ENCODE results near the gene RNLS. TPM values are rescaled to one million over a fixed set of nuclear protein-coding genes. Genes with fewer than 3 reads are reported as not detected.

RNLS gene
- total RNA-seq, 2 donors from 2014 or later = 6.2 to 9.4 TPM

- no peaks in the 10 kb centered on the region for H3K9me3 ChIP-seq
- DNase-seq (ENCODE audit: low spot score) (no peak), ATAC-seq (ENCODE audit: insufficient number of reproducible peaks, low FRiP score, low read depth) (peak; percentile 63)
- H3K27me3 ChIP-seq (replicated peaks; ENCODE audit: insufficient read depth) = no peaks in the 10 kb centered on the region
- H3K4me1 ChIP-seq (ENCODE audit: control insufficient read depth in 1 of 2, low read depth in 2 of 2) = peaks cover 22 to 50% of the 10 kb centered on the region in 2 donors
- peak overlapping the region; percentile 51 for H3K4me3 ChIP-seq
- TF ChIP-seq, protein P1, sequence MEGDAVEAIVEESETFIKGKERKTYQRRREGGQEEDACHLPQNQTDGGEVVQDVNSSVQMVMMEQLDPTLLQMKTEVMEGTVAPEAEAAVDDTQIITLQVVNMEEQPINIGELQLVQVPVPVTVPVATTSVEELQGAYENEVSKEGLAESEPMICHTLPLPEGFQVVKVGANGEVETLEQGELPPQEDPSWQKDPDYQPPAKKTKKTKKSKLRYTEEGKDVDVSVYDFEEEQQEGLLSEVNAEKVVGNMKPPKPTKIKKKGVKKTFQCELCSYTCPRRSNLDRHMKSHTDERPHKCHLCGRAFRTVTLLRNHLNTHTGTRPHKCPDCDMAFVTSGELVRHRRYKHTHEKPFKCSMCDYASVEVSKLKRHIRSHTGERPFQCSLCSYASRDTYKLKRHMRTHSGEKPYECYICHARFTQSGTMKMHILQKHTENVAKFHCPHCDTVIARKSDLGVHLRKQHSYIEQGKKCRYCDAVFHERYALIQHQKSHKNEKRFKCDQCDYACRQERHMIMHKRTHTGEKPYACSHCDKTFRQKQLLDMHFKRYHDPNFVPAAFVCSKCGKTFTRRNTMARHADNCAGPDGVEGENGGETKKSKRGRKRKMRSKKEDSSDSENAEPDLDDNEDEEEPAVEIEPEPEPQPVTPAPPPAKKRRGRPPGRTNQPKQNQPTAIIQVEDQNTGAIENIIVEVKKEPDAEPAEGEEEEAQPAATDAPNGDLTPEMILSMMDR (IDR thresholded peaks at IDR 0.05) = no peak
- H3K36me3 ChIP-seq = no peaks in the 10 kb centered on the region
- H3K27ac ChIP-seq = peak overlapping the region in 1 of 2 donors; percentile 45
These were observed 337.1 kb downstream of the RNLS start for GRCh38 chr10:88245974-88246511.

DNA sequence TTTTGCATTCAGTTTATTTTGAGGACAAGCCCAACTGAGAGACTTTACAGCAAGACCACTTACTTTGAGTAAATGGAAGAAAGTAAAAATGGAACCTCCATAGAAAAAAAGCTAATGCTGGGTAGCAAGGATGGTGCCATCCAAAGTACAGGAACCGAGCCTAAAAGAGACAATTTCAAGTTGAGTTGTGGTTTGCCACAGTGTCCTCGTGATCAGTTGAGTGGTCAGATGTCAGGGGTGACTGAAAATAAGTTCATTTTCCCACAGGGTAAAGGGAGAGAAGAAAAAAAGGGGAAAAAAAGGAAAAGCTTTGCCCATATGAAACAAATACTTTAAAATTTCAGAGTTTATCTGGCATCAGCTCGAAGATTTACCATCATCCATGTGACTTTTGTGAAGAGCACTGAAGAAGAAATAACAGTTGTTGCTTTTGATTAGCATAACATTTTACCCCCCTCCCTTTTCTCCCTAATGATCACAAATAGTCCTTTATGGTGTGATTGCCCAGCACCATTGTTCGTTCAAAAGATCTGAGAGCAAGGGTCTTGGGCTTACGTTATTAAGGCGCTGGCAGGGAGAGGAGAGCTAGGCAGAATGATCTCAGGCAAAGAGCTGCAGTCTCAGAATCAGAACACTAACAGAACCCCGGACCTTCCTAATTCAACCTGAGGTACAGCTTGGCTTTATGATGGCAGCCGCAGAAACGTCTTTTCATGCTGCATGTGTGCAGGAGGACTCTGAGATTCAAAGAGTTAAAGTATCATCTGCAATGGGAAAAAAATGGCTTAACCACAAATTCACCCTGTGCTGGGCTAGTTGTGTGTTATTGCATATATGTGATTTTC is 338.1 kb downstream of the RNLS start:
- Histone ChIP-seq H3K27me3 (replicated peaks; ENCODE audit: insufficient read depth) (no peaks in the 10 kb centered on the region), H3K27ac (peak overlapping the region in 1 of 2 donors; percentile 45), H3K36me3 (no peaks in the 10 kb centered on the region), H3K4me1 (ENCODE audit: control insufficient read depth in 1 of 2, low read depth in 2 of 2) (peaks cover 22 to 46% of the 10 kb centered on the region in 2 donors), H3K9me3 (no peaks in the 10 kb centered on the region), H3K4me3 (no peak overlapping the region)
- TF ChIP-seq, protein P1 (IDR thresholded peaks at IDR 0.05) = no peak
- ATAC-seq (ENCODE audit: insufficient number of reproducible peaks, low FRiP score, low read depth) (no peak), DNase-seq (ENCODE audit: low spot score) (no peak)

GRCh38 chr10:88243836-88244730 is 339.0 kb downstream of the RNLS start:
- Histone ChIP-seq H3K27me3 (replicated peaks; ENCODE audit: insufficient read depth) (no peaks in the 10 kb centered on the region), H3K9me3 (no peaks in the 10 kb centered on the region), H3K27ac (peak overlapping the region; percentile 42 to 62), H3K36me3 (no peaks in the 10 kb centered on the region), H3K4me3 (peak overlapping the region; percentile 45), H3K4me1 (ENCODE audit: control insufficient read depth in 1 of 2, low read depth in 2 of 2) (peaks cover 22 to 48% of the 10 kb centered on the region in 2 donors)
- no peak for ATAC-seq (ENCODE audit: insufficient number of reproducible peaks, low FRiP score, low read depth)
- TF ChIP-seq, protein P1 (IDR thresholded peaks at IDR 0.05) = no peak
- no peak for DNase-seq (ENCODE audit: low spot score)

GRCh38 chr10:88243202-88243744 is 339.8 kb downstream of the RNLS start:
- Histone ChIP-seq H3K27ac (peak overlapping the region; percentile 42 to 62), H3K27me3 (replicated peaks; ENCODE audit: insufficient read depth) (no peaks in the 10 kb centered on the region), H3K4me1 (ENCODE audit: control insufficient read depth in 1 of 2, low read depth in 2 of 2) (peaks cover 22 to 57% of the 10 kb centered on the region in 2 donors), H3K9me3 (no peaks in the 10 kb centered on the region), H3K4me3 (peak overlapping the region; percentile 45), H3K36me3 (no peaks in the 10 kb centered on the region)
- ATAC-seq (ENCODE audit: insufficient number of reproducible peaks, low FRiP score, low read depth) (no peak), DNase-seq (ENCODE audit: low spot score) (no peak)
- TF ChIP-seq, protein P1 (IDR thresholded peaks at IDR 0.05) = no peak
